GM12891 (cell line): ENCODE measurements around the gene ANP32A.

ENCODE experiments used
- DNase-seq: peaks from one replicate; pipeline ENCODE4 v3.0.0; 2011; ENCODE audit warnings: low spot score; ENCODE audit not compliant: insufficient read length
- FAIRE-seq: peaks from 2 replicates; lab custom pipeline; 2011; peaks lifted over from hg19 to GRCh38; lab: Jason Lieb, UNC
- PAX5 ChIP-seq: IDR thresholded peaks from 2 replicates; pipeline ENCODE4 v1.6.1; 2011; ENCODE audit warnings: low read length, moderate library complexity, mild to moderate bottlenecking; ENCODE audit not compliant: insufficient read depth, severe bottlenecking
- POLR2A ChIP-seq: IDR thresholded peaks from 2 replicates; pipeline ENCODE4 v1.6.1; 2011; ENCODE audit warnings: low read depth, low read length, control low read depth
- POLR2AphosphoS5 ChIP-seq: IDR thresholded peaks from 2 replicates; pipeline ENCODE4 v1.6.1; 2011; ENCODE audit warnings: low read depth, low read length, control low read depth
- POU2F2 ChIP-seq: IDR thresholded peaks from 2 replicates; pipeline ENCODE4 v1.6.1; 2011; ENCODE audit warnings: low read depth, mild to moderate bottlenecking, control low read depth, low read length, moderate library complexity
- SPI1 ChIP-seq: IDR thresholded peaks from 2 replicates; pipeline ENCODE4 v1.6.1; 2011; ENCODE audit warnings: low read depth, low read length, control low read depth
- TAF1 ChIP-seq: IDR thresholded peaks from 2 replicates; pipeline ENCODE4 v1.6.1; 2011; ENCODE audit warnings: low read depth, low read length, control low read depth

The ANP32A gene

GRCh38 chr15:68775671-68776476, 44.8 kb downstream of the ANP32A start:
- no peak for TF ChIP-seq SPI1
- no peak for TF ChIP-seq PAX5
- no peak for TF ChIP-seq POLR2AphosphoS5
- no peak for TF ChIP-seq POLR2A
- TF ChIP-seq POU2F2 = no peak
- DNase-seq = no peak
- FAIRE-seq = no peak

DNA sequence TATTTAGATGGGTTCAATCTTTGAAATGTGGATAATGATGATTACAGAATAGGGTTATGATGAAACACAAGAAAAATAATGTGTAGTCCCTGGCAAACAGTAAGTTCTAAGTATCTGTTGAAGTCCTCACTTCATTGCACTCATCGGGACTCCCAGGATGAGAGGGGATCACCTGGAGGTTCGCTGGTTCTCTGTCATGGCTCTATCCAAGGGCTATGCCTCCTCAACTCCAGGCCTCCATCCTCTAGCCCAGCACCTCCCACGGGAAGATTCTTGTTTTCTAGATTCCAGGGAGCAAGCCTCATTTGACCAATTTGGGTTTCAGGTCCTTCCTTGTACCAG, 45.5 kb downstream of the ANP32A start:
- no peak for DNase-seq
- TF ChIP-seq POU2F2 (no peak), POLR2AphosphoS5 (no peak), POLR2A (no peak), SPI1 (no peak), PAX5 (no peak), TAF1 (no peak)
- FAIRE-seq = no peak

DNA sequence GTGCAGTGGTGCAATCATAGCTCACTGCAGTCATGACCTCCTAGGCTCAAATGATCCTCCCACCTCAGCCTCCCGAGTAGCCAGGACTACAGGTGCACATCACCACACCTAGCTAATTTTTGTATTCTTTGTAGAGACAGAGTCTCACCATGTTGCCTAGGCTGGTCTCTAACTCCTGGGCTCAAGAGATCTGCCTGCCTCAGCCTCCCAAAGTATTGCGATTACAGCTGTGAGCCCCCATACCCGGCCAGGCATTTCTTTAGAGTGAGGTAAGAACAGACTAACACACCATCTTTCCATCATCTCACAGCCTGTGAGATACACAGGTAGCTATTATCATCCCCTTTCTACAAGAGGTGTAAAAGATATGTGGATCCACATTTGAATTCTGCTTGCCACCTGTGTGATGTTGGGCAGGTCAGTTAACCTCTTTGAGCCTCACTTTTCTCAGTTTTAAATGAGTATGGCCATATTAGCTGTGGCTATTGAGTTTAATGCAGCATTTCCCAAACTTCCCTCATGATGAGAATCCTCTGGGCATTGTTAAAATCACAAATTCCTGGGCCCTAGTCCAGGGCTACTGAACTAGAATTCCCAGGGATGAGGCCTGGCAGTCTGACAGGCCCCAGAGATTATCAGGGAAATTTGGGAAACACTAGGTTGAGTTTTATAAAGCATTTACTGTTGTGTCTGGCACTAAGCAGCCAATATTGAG, 46.0 kb downstream of the ANP32A start:
- FAIRE-seq = peak; percentile 16
- no peak for TF ChIP-seq PAX5
- no peak for TF ChIP-seq POLR2A
- TF ChIP-seq TAF1 = no peak
- no peak for TF ChIP-seq SPI1
- no peak for TF ChIP-seq POU2F2
- TF ChIP-seq POLR2AphosphoS5 = no peak
- DNase-seq = no peak

- DNase-seq = no peak
- FAIRE-seq = no peak
- no peak for TF ChIP-seq POU2F2
These were observed 46.6 kb downstream of the ANP32A start for GRCh38 chr15:68774120-68774519.

GRCh38 chr15:68773036-68773435, 47.7 kb downstream of the ANP32A start:
- no peak for TF ChIP-seq POLR2AphosphoS5
- no peak for TF ChIP-seq TAF1
- TF ChIP-seq SPI1 = no peak
- FAIRE-seq (no peak), DNase-seq (no peak)

- TF ChIP-seq POLR2AphosphoS5 (no peak), POU2F2 (no peak), POLR2A (no peak), TAF1 (no peak), SPI1 (no peak), PAX5 (no peak)
- DNase-seq = no peak
- no peak for FAIRE-seq
These were observed 50.5 kb downstream of the ANP32A start for GRCh38 chr15:68770216-68770615.

DNA sequence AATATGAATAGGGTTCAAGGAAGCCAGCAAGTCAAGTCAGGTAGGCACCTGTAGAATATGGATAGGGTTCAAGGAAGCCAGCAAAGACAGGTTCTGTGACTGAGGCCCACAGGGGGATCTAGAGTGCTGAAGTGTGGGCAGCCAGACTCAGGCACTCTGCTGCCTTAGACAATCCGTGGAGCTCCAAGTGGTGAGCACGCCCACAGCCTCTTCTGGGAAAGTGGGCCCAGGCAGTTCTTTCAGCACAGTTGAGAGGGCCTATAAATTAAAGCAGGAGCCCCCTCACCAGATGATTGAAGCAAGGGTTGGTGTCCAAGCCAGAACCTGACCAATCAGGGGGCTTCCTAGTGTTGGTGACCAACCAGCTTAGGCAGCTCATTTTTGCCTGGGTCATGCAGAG, 51.0 kb downstream of the ANP32A start:
- FAIRE-seq = no peak
- DNase-seq = no peak
- no peak for TF ChIP-seq POU2F2
- TF ChIP-seq POLR2A = no peak
- no peak for TF ChIP-seq PAX5
- TF ChIP-seq TAF1 = no peak
- no peak for TF ChIP-seq SPI1
- TF ChIP-seq POLR2AphosphoS5 = no peak

- TF ChIP-seq SPI1 = no peak
- no peak for TF ChIP-seq POU2F2
- TF ChIP-seq TAF1 = no peak
- TF ChIP-seq PAX5 = no peak
- no peak for TF ChIP-seq POLR2AphosphoS5
- no peak for TF ChIP-seq POLR2A
- no peak for DNase-seq
- FAIRE-seq = no peak
These were observed 52.4 kb downstream of the ANP32A start for GRCh38 chr15:68768321-68768720.

GRCh38 chr15:68767833-68768232, 52.9 kb downstream of the ANP32A start:
- FAIRE-seq (no peak), DNase-seq (no peak)
- TF ChIP-seq PAX5 (no peak), POU2F2 (no peak), POLR2AphosphoS5 (no peak), TAF1 (no peak), POLR2A (no peak), SPI1 (no peak)

DNA sequence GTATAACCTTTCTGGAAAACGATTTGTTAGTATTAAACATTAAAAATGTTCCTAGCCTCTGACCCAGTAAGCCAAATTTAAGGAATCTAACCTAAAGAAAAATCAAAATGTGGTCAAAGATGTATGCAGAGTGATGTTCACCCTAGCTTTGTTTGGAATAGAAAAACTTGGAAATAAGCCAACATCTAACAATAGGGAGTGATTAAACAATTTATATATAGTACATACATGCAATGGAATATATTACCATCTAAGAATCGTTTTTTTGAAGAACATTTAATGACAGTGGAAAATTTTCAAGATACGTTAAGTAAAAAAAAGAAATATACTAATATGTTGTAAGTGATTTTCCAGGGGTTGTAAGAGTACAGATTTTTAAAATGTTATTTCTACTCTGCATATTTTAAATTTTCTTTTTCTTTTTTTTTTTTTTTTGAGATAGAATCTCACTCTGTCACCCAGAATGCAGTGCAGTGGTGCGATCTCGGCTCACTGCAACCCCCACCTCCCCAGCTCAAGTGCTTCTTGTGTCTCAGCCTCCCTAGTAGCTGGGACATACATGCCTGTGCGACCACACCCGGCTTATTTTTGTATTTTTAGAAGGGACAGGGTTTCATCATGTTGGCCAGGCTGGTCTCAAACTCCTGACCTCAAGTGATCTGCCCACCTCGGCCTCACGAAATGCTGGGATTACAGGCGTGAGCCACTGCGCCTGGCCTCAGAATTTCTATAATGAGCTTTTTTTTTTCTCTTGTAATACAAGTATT, 54.9 kb downstream of the ANP32A start:
- TF ChIP-seq POLR2AphosphoS5 (no peak), SPI1 (no peak), POU2F2 (no peak), TAF1 (no peak), PAX5 (no peak), POLR2A (no peak)
- DNase-seq (no peak), FAIRE-seq (no peak)
